K562 (cell line): ENCODE measurements around the gene CLTB. TPM values are rescaled to one million over a fixed set of nuclear protein-coding genes. Genes with fewer than 3 reads are reported as not detected.

Experiments
- CHD1 ChIP-seq: fragments of 200-600 bp; sonication (generic); IDR thresholded peaks from one replicate; pipeline ENCODE4 v1.6.1; 2012; ENCODE audit warnings: mild to moderate bottlenecking, moderate library complexity, low read length, inconsistent platforms
- HNRNPH1 ChIP-seq: fragments of 200-400 bp; formaldehyde crosslinking; optimal IDR thresholded peaks from 2 replicates; pipeline ENCODE3; 2017; ENCODE audit warnings: low read depth, mild to moderate bottlenecking, low read length, moderate library complexity
- SMARCA4 ChIP-seq: fragments of 450-650 bp; IDR thresholded peaks from 2 replicates; pipeline ENCODE4 v1.6.1; 2016
- ZFPM2 ChIP-seq: fragments of 250-450 bp; sonication (Bioruptor Pico); IDR thresholded peaks from 2 replicates; pipeline ENCODE4 v1.5.1; 2022; ENCODE audit warnings: mild to moderate bottlenecking
- polyA plus RNA-seq, 8 experiments: library from polyadenylated mRNA; depleted of rRNA in 4 of 8; stranded (reverse) in 5 of 8; unstranded in 3 of 8; fragments of >200 nt; fragmentation: Nextera tagmentation in 2 of 8; fragmentation: Illumina TruSeq in 1 of 8; extraction: Ambion mirVana in 2 of 8; extraction: Trizol in 1 of 8; gene quantifications; 2 replicates each; pipeline versions ENCODE4 v1.2.1 to v1.2.3, GENCODE V29; 2011 to 2014; ENCODE audit warnings: inconsistent platforms in 1 of 8, missing spikeins in 1 of 8
- total RNA-seq, 7 experiments: library from RNA; depleted of rRNA in 6 of 7; stranded (reverse); fragments of >200 nt in 6 of 7; fragmentation: Illumina TruSeq in 2 of 7; extraction: Trizol in 2 of 7; gene quantifications; 2 replicates each; pipeline versions ENCODE4 v1.2.1 to v1.2.3, GENCODE V29; 2011 to 2021; ENCODE audit warnings: low replicate concordance in 1 of 7
- TF ChIP-seq, protein P1 (sequence below): sonication (generic); formaldehyde crosslinking; IDR thresholded peaks from 2 replicates; pipeline ENCODE4 v1.8.0; 2023; ENCODE audit warnings: missing genetic modification reagents, mild to moderate bottlenecking, borderline replicate concordance

CLTB gene
- total and polyA plus RNA-seq, 9 of the 15 experiments (the other 6 are each of a cell fraction or from before 2014, with no cell fraction given) = 1.8 to 117 (median 39.0) TPM

DNA sequence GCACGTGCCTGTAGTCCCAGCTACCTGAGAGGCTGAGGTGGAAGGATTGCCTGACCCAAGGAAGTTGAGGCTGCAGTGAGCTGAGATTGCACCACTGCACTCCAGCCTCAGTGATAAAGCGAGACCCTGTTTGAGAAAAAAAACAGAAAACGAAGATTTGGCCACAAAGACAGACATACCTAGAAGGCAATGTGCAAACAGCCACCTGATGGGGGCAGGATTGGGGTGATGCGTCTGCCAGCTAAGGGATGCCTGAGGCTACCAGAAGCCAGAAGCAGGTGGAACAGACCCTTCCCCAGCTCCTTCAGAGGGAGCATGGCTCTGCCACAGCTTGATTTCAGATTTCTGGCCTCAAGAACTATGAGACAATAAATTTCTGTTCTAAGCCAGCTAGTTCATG lies 24.9 kb downstream of the CLTB start (continued):
- TF ChIP-seq, protein P1, sequence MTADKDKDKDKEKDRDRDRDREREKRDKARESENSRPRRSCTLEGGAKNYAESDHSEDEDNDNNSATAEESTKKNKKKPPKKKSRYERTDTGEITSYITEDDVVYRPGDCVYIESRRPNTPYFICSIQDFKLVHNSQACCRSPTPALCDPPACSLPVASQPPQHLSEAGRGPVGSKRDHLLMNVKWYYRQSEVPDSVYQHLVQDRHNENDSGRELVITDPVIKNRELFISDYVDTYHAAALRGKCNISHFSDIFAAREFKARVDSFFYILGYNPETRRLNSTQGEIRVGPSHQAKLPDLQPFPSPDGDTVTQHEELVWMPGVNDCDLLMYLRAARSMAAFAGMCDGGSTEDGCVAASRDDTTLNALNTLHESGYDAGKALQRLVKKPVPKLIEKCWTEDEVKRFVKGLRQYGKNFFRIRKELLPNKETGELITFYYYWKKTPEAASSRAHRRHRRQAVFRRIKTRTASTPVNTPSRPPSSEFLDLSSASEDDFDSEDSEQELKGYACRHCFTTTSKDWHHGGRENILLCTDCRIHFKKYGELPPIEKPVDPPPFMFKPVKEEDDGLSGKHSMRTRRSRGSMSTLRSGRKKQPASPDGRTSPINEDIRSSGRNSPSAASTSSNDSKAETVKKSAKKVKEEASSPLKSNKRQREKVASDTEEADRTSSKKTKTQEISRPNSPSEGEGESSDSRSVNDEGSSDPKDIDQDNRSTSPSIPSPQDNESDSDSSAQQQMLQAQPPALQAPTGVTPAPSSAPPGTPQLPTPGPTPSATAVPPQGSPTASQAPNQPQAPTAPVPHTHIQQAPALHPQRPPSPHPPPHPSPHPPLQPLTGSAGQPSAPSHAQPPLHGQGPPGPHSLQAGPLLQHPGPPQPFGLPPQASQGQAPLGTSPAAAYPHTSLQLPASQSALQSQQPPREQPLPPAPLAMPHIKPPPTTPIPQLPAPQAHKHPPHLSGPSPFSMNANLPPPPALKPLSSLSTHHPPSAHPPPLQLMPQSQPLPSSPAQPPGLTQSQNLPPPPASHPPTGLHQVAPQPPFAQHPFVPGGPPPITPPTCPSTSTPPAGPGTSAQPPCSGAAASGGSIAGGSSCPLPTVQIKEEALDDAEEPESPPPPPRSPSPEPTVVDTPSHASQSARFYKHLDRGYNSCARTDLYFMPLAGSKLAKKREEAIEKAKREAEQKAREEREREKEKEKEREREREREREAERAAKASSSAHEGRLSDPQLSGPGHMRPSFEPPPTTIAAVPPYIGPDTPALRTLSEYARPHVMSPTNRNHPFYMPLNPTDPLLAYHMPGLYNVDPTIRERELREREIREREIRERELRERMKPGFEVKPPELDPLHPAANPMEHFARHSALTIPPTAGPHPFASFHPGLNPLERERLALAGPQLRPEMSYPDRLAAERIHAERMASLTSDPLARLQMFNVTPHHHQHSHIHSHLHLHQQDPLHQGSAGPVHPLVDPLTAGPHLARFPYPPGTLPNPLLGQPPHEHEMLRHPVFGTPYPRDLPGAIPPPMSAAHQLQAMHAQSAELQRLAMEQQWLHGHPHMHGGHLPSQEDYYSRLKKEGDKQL = no peak
- TF ChIP-seq HNRNPH1 (no peak), ZFPM2 (CRISPR knock-in tag) (no peak), CHD1 (no peak), SMARCA4 (no peak)
